H1 (cell line): Measurements from ENCODE around the gene DNAH8. TPM values are rescaled to one million over a fixed set of nuclear protein-coding genes. Genes with fewer than 3 reads are reported as not detected.

Experiments
- CTCF ChIA-PET: fragments of 300-600 bp; sonication (Branson Sonifier 250); formaldehyde crosslinking; loops from one replicate; lab custom pipeline; 2021; ENCODE audit not compliant: partially characterized antibody; lab: Charles Lee
- POLR2A ChIA-PET: fragments of 300-600 bp; sonication (Branson Sonifier 250); formaldehyde crosslinking; loops from one replicate; lab custom pipeline; 2021; ENCODE audit warnings: inconsistent platforms; ENCODE audit not compliant: partially characterized antibody; lab: Charles Lee
- DNase-seq, 2 experiments: peaks; one replicate each; pipeline versions ENCODE4 v3.0.0 to v3.0.0-alpha.2; 2010 to 2022; ENCODE audit warnings: low spot score in 2 of 2, low read depth in 1 of 2, mixed read lengths in 1 of 2
- FAIRE-seq: peaks from 2 replicates; lab custom pipeline; 2011; peaks lifted over from hg19 to GRCh38; lab: Jason Lieb, UNC
- H2AFZ ChIP-seq: 2 replicates; pipeline ENCODE4 v1.8.1; 2012; ENCODE audit warnings: low read length, inconsistent platforms
- H2AK5ac ChIP-seq: 2 replicates; pipeline ENCODE4 v1.6.1; 2013; ENCODE audit warnings: low read depth, low read length
- H2BK120ac ChIP-seq: replicated peaks from 2 replicates; pipeline ENCODE3; 2013; ENCODE audit warnings: low read depth, low read length, inconsistent platforms
- H2BK12ac ChIP-seq: 2 replicates; pipeline ENCODE4 v1.6.1; 2013; ENCODE audit warnings: low read depth, low read length
- H2BK15ac ChIP-seq: 2 replicates; pipeline ENCODE4 v1.6.1; 2013; ENCODE audit warnings: low read length
- H2BK20ac ChIP-seq: 2 replicates; pipeline ENCODE4 v1.6.1; 2013; ENCODE audit warnings: low read length
- H2BK5ac ChIP-seq: 2 replicates; pipeline ENCODE4 v1.6.1; 2013; ENCODE audit warnings: low read depth, low read length
- H3K14ac ChIP-seq: 2 replicates; pipeline ENCODE4 v1.6.1; 2013; ENCODE audit warnings: inconsistent platforms; ENCODE audit not compliant: insufficient read length
- H3K18ac ChIP-seq: 2 replicates; pipeline ENCODE4 v1.6.1; 2013; ENCODE audit warnings: low read length; ENCODE audit errors: extremely low read depth
- H3K23ac ChIP-seq: 2 replicates; pipeline ENCODE4 v1.6.1; 2013; ENCODE audit warnings: inconsistent platforms; ENCODE audit not compliant: insufficient read length
- H3K23me2 ChIP-seq: 2 replicates; pipeline ENCODE4 v1.6.1; 2013; ENCODE audit warnings: low read depth, low read length
- H3K27ac ChIP-seq: 2 replicates; pipeline ENCODE4 v1.6.1; 2011; ENCODE audit warnings: low read depth, low read length, inconsistent platforms
- H3K27me3 ChIP-seq, 4 experiments: replicated peaks in 1 of 4; 1 replicate in 1 of 4; 2 replicates in 3 of 4; pipeline versions ENCODE4 v1.6.1 to v1.8.1; 2011 to 2013; ENCODE audit warnings: low read length in 3 of 4, mild to moderate bottlenecking in 3 of 4, inconsistent platforms in 2 of 4, mixed read lengths in 2 of 4, moderate library complexity in 1 of 4; ENCODE audit not compliant: control insufficient read depth in 3 of 4, insufficient read depth in 3 of 4; ENCODE audit errors: extremely low read depth in 1 of 4
- H3K36me3 ChIP-seq, 4 experiments: 2 replicates each; pipeline versions ENCODE4 v1.6.1 to v1.8.1; 2011 to 2013; ENCODE audit warnings: mild to moderate bottlenecking in 4 of 4, low read length in 3 of 4, moderate library complexity in 2 of 4, control low read depth in 1 of 4, inconsistent platforms in 1 of 4; ENCODE audit not compliant: insufficient read depth in 4 of 4, control insufficient read depth in 2 of 4
- H3K4ac ChIP-seq: replicated peaks from 2 replicates; pipeline ENCODE3; 2013; ENCODE audit warnings: low read length, low read depth, mixed read lengths, inconsistent platforms; ENCODE audit not compliant: insufficient read length
- H3K4me1 ChIP-seq, 4 experiments: replicated peaks in 1 of 4; 1 replicate in 1 of 4; 2 replicates in 3 of 4; pipeline versions ENCODE4 v1.6.1 to v1.8.1; 2011 to 2013; ENCODE audit warnings: low read length in 3 of 4, inconsistent platforms in 2 of 4, mixed read lengths in 1 of 4; ENCODE audit not compliant: insufficient read depth in 4 of 4, control insufficient read depth in 3 of 4
- H3K4me2 ChIP-seq, 2 experiments: 2 replicates each; pipeline versions ENCODE4 v1.6.1 to v1.8.1; 2011 to 2013; ENCODE audit warnings: low read depth in 2 of 2, low read length in 2 of 2, control low read depth in 1 of 2, inconsistent platforms in 1 of 2, mild to moderate bottlenecking in 1 of 2; ENCODE audit not compliant: insufficient read depth in 1 of 2
- H3K4me3 ChIP-seq, 4 experiments: fragments of 200-600, 300-600 bp in 1 of 4; sonication (generic), shearing (Covaris generic), sonication (Bioruptor Twin) in 1 of 4; 2 replicates each; pipeline versions ENCODE4 v1.5.1 to v1.8.1; 2011 to 2016; ENCODE audit warnings: low read length in 4 of 4, low read depth in 3 of 4, control low read depth in 2 of 4, inconsistent platforms in 2 of 4, mild to moderate bottlenecking in 2 of 4, mixed read lengths in 1 of 4, moderate library complexity in 1 of 4; ENCODE audit not compliant: insufficient read depth in 2 of 4; ENCODE audit errors: extremely low read depth in 1 of 4
- H3K56ac ChIP-seq: replicated peaks from 2 replicates; pipeline ENCODE3; 2013; ENCODE audit warnings: low read depth, mild to moderate bottlenecking, mixed read lengths, low read length, inconsistent platforms; ENCODE audit not compliant: insufficient read length
- H3K79me1 ChIP-seq: 2 replicates; pipeline ENCODE4 v1.6.1; 2013; ENCODE audit warnings: low read depth, low read length, control low read depth
- H3K79me2 ChIP-seq, 2 experiments: 2 replicates each; pipeline versions ENCODE4 v1.6.1 to v1.8.1; 2012 to 2013; ENCODE audit warnings: low read length in 2 of 2, mild to moderate bottlenecking in 2 of 2, inconsistent platforms in 1 of 2; ENCODE audit not compliant: insufficient read depth in 2 of 2, control insufficient read depth in 1 of 2
- H3K9ac ChIP-seq, 4 experiments: replicated peaks in 1 of 4; 1 replicate in 1 of 4; 2 replicates in 3 of 4; pipeline versions ENCODE4 v1.6.1 to v1.8.1; 2011 to 2013; ENCODE audit warnings: low read depth in 3 of 4, low read length in 3 of 4, control low read depth in 2 of 4, mild to moderate bottlenecking in 2 of 4, moderate library complexity in 2 of 4, inconsistent platforms in 1 of 4; ENCODE audit errors: extremely low read depth in 1 of 4
- H3K9me3 ChIP-seq, 2 experiments: 2 replicates each; pipeline versions ENCODE4 v1.6.1 to v1.8.1; 2012 to 2013; ENCODE audit warnings: mild to moderate bottlenecking in 2 of 2, moderate library complexity in 2 of 2, control low read depth in 1 of 2, inconsistent platforms in 1 of 2, low read depth in 1 of 2, low read length in 1 of 2, mixed read lengths in 1 of 2; ENCODE audit not compliant: insufficient read depth in 2 of 2
- H4K20me1 ChIP-seq, 2 experiments: replicated peaks in 1 of 2; 2 replicates each; pipeline versions ENCODE3 to v1.8.1; 2011 to 2013; ENCODE audit warnings: inconsistent platforms in 2 of 2, low read length in 2 of 2, mild to moderate bottlenecking in 1 of 2; ENCODE audit not compliant: insufficient read depth in 2 of 2, control insufficient read depth in 1 of 2
- H4K5ac ChIP-seq: 2 replicates; pipeline ENCODE4 v1.6.1; 2013; ENCODE audit warnings: low read length, low read depth, mixed read lengths, inconsistent platforms; ENCODE audit not compliant: insufficient read length
- H4K8ac ChIP-seq: 2 replicates; pipeline ENCODE4 v1.8.0; 2013; ENCODE audit warnings: mild to moderate bottlenecking, moderate library complexity, low read length, inconsistent platforms; ENCODE audit not compliant: insufficient read depth; ENCODE audit errors: extremely low read depth
- H4K91ac ChIP-seq: replicated peaks from 2 replicates; pipeline ENCODE3; 2013; ENCODE audit warnings: low read length, mixed read lengths, inconsistent platforms; ENCODE audit not compliant: insufficient read length
- CREB1 ChIP-seq: IDR thresholded peaks from 2 replicates; pipeline ENCODE4 v1.6.1; 2012; ENCODE audit warnings: inconsistent platforms
- EZH2 ChIP-seq: fragments of 200-600 bp; sonication (generic); IDR thresholded peaks from 2 replicates; pipeline ENCODE4 v1.7.1; 2012; ENCODE audit warnings: low read depth, mild to moderate bottlenecking, moderate library complexity, low read length, inconsistent platforms; ENCODE audit not compliant: severe bottlenecking
- JUND ChIP-seq: IDR thresholded peaks from 2 replicates; pipeline ENCODE4 v1.6.1; 2011; ENCODE audit warnings: mild to moderate bottlenecking, improper control_type of control experiment, low read length
- KDM5A ChIP-seq: fragments of 200-600 bp; IDR thresholded peaks from 2 replicates; pipeline ENCODE4 v1.7.1; 2012; ENCODE audit warnings: mild to moderate bottlenecking, low read length, inconsistent platforms, mixed read lengths
- RAD21 ChIP-seq, 2 experiments: IDR thresholded peaks in 1 of 2; conservative IDR thresholded peaks in 1 of 2; 2 replicates each; pipeline ENCODE4 v1.6.1; 2011; ENCODE audit warnings: low read depth in 2 of 2, low read length in 2 of 2, improper control_type of control experiment in 1 of 2, inconsistent platforms in 1 of 2, mild to moderate bottlenecking in 1 of 2, moderate library complexity in 1 of 2
- RFX5 ChIP-seq: IDR thresholded peaks from 2 replicates; pipeline ENCODE4 v1.6.1; 2011; ENCODE audit warnings: low read depth, low read length, improper control_type of control experiment, borderline replicate concordance
- SIN3A ChIP-seq, 2 experiments: IDR thresholded peaks in 1 of 2; conservative IDR thresholded peaks in 1 of 2; 2 replicates each; pipeline ENCODE4 v1.6.1; 2011 to 2012; ENCODE audit warnings: low read length in 2 of 2, improper control_type of control experiment in 1 of 2, low read depth in 1 of 2, mild to moderate bottlenecking in 1 of 2
- SP1 ChIP-seq: IDR thresholded peaks from 2 replicates; pipeline ENCODE4 v1.6.1; 2011; ENCODE audit warnings: low read depth, low read length
- TCF12 ChIP-seq: IDR thresholded peaks from 2 replicates; pipeline ENCODE4 v1.6.1; 2011; ENCODE audit warnings: low read depth, mild to moderate bottlenecking, low read length
- WGBS, 2 experiments: shearing (Covaris generic) in 1 of 2; methylation state at CpG; one replicate each; pipeline versions ENCODE4 v1.1.6 to v1.1.7; 2013 to 2015; ENCODE audit warnings: low lambda C conversion rate in 2 of 2, mixed read lengths in 2 of 2, inconsistent platforms in 1 of 2, low coverage in 1 of 2, missing lambda C conversion rate in 1 of 2; ENCODE audit not compliant: insufficient replicate concordance in 2 of 2, insufficient coverage in 1 of 2, insufficient read length in 1 of 2; ENCODE audit errors: extremely low coverage in 1 of 2, missing lambda C conversion rate in 1 of 2; 5-methylcytosine and 5-hydroxymethylcytosine counted together
- polyA plus RNA-seq, 7 experiments: library from polyadenylated mRNA; depleted of rRNA in 3 of 7; stranded (reverse) in 5 of 7; unstranded in 2 of 7; fragments of >200 nt in 5 of 7; fragments of 200-250 nt in 2 of 7; gene quantifications; 1 replicate in 5 of 7; 2 replicates in 1 of 7; 4 replicates in 1 of 7; pipeline versions ENCODE4 v1.2.1 to v1.2.3, GENCODE V29; 2011 to 2013; ENCODE audit warnings: missing spikeins in 2 of 7, mixed read lengths in 2 of 7
- total RNA-seq: library from RNA; stranded (reverse); fragmentation: NEBNext Ultra II Directional; extraction: Animal tissue kit (Norgen Biotek cat#: 25700); gene quantifications from 2 replicates; pipeline ENCODE4 v1.2.1, GENCODE V29; 2021

Gene DNAH8
- total and polyA plus RNA-seq, 2 of the 8 experiments (the other 6 are each of a cell fraction or from before 2014, with no cell fraction given), result under 0.01 TPM; not detected in 1

GRCh38 chr6:39037082-39037508, 322.0 kb downstream of the DNAH8 start:
- H3K4me3 ChIP-seq, result no peak overlapping the region
- H2BK15ac ChIP-seq, result no peak overlapping the region
- H3K27ac ChIP-seq, result no peak overlapping the region
- WGBS, 2 experiments, result 80% methylated on average over 4 of the region's 4 CpGs; no CpG with 5 or more reads in 1 of the 2 experiments
- no peak overlapping the region for H3K4me2 ChIP-seq
- FAIRE-seq (no peak), DNase-seq (no peak)
- H3K27me3 ChIP-seq, result peaks cover 0 to 5% (median 0%) of the 10 kb centered on the region in 4 experiments; a peak in 2 of 7 replicates
- H3K79me1 ChIP-seq, result no peaks in the 10 kb centered on the region
- no peak overlapping the region for H2BK5ac ChIP-seq
- H3K23me2 ChIP-seq, result no peaks in the 10 kb centered on the region
- no peak overlapping the region for H4K5ac ChIP-seq
- H3K79me2 ChIP-seq, result no peaks in the 10 kb centered on the region
- ChIA-PET POLR2A (interaction anchor here (1.1 kb wide), 2 partner anchors 13 to 18 kb away, joined by 3 to 4 read pairs; no protein-coding TSS in a partner anchor), CTCF (interaction anchor here (0.7 to 4.6 kb wide), 10 partner anchors 7 to 65 kb away, joined by 3 to 27 read pairs (median 7); no protein-coding TSS in a partner anchor)
- H3K36me3 ChIP-seq, result no peaks in the 10 kb centered on the region
- H3K4ac ChIP-seq, result no peak overlapping the region
- H3K9ac ChIP-seq, result no peak overlapping the region
- H3K4me1 ChIP-seq, result no peaks in the 10 kb centered on the region
- no peak overlapping the region for H2AK5ac ChIP-seq
- no peak overlapping the region for H4K8ac ChIP-seq
- H2BK20ac ChIP-seq, result no peak overlapping the region
- no peak overlapping the region for H2BK120ac ChIP-seq
- no peaks in the 10 kb centered on the region for H3K9me3 ChIP-seq
- H2BK12ac ChIP-seq, result no peak overlapping the region
- H3K23ac ChIP-seq, result no peak overlapping the region
- H2AFZ ChIP-seq, result no peak overlapping the region
- no peak overlapping the region for H3K14ac ChIP-seq
- H4K91ac ChIP-seq, result no peak overlapping the region
- H3K56ac ChIP-seq, result no peak overlapping the region
- H3K18ac ChIP-seq, result no peak overlapping the region
- H4K20me1 ChIP-seq, result no peaks in the 10 kb centered on the region
- no peak for TF ChIP-seq KDM5A
- TF ChIP-seq SIN3A (conservative IDR thresholded peaks at IDR 0.05 in 1 of 2, IDR thresholded peaks at IDR 0.05 in 1 of 2; ENCODE audit: low read depth in 1 of 2, low read length in 2 of 2), result no peak
- no peak for TF ChIP-seq RFX5
- no peak for TF ChIP-seq TCF12
- no peak for TF ChIP-seq EZH2
- no peak for TF ChIP-seq JUND
- no peak for TF ChIP-seq SP1
- no peak for TF ChIP-seq RAD21 (IDR thresholded peaks at IDR 0.05 in 1 of 2, conservative IDR thresholded peaks at IDR 0.05 in 1 of 2; ENCODE audit: low read depth in 2 of 2, low read length in 2 of 2)
- TF ChIP-seq CREB1, result no peak
